Endothelial cell of umbilical vein (primary cell): ENCODE data around the gene TRIM32. TPM values are rescaled to one million over a fixed set of nuclear protein-coding genes. Genes with fewer than 3 reads are reported as not detected.

Source experiments
- BruUV-seq: library from RNA; stranded (reverse); fragments of 400-500 nt; replicated peaks from 2 replicates; lab custom pipeline; 2021; lab: Mats Ljungman, UMichigan
- CTCF ChIA-PET: fragments of 300-600, 350-600 bp; sonication (Branson Sonifier 250); formaldehyde crosslinking; loops from one replicate; lab custom pipeline; 2021; ENCODE audit warnings: antibody characterized with exemption, inconsistent platforms; lab: Charles Lee
- POLR2A ChIA-PET: fragments of 300-600, 350-600 bp; sonication (Branson Sonifier 250); formaldehyde crosslinking; loops from one replicate; lab custom pipeline; 2021; ENCODE audit warnings: antibody characterized with exemption, inconsistent platforms; lab: Charles Lee
- DNase-seq: peaks from one replicate; pipeline ENCODE4 v3.0.0-alpha.2; 2011; ENCODE audit warnings: low read depth, low spot score
- FAIRE-seq: peaks from 2 replicates; lab custom pipeline; 2011; peaks lifted over from hg19 to GRCh38; lab: Jason Lieb, UNC
- H2AFZ ChIP-seq: 2 replicates; pipeline ENCODE4 v1.6.0; 2012; ENCODE audit warnings: low read depth, low read length, control low read depth, inconsistent platforms
- H3K27ac ChIP-seq: 2 replicates; pipeline ENCODE4 v1.5.1; 2011; ENCODE audit warnings: low read depth, mild to moderate bottlenecking, control low read depth, low read length, moderate library complexity; ENCODE audit not compliant: insufficient read depth
- H3K27me3 ChIP-seq, 2 experiments: 2 replicates each; pipeline versions ENCODE4 v1.6.0 to v1.6.1; 2011; ENCODE audit warnings: low read length in 2 of 2, mixed read lengths in 1 of 2; ENCODE audit not compliant: control insufficient read depth in 2 of 2, insufficient read depth in 2 of 2
- H3K36me3 ChIP-seq, 2 experiments: 2 replicates in 1 of 2; 3 replicates in 1 of 2; pipeline ENCODE4 v1.5.1; 2011; ENCODE audit warnings: low read length in 2 of 2, mild to moderate bottlenecking in 1 of 2, moderate library complexity in 1 of 2; ENCODE audit not compliant: control insufficient read depth in 2 of 2, insufficient read depth in 2 of 2; ENCODE audit errors: extremely low read depth in 1 of 2
- H3K4me1 ChIP-seq: 3 replicates; pipeline ENCODE4 v1.5.1; 2011; ENCODE audit warnings: mild to moderate bottlenecking, low read length; ENCODE audit not compliant: control insufficient read depth, insufficient read depth; ENCODE audit errors: extremely low read depth
- H3K4me2 ChIP-seq: 2 replicates; pipeline ENCODE4 v1.6.1; 2011; ENCODE audit warnings: low read length, control low read depth, mixed read lengths; ENCODE audit not compliant: insufficient read depth
- H3K4me3 ChIP-seq, 3 experiments: fragments of 200-600 bp in 1 of 3; sonication (generic), shearing (Covaris generic) in 1 of 3; replicated peaks in 1 of 3; 2 replicates each; pipeline ENCODE4 v1.5.1; 2011 to 2016; ENCODE audit warnings: control low read depth in 3 of 3, low read length in 3 of 3, mild to moderate bottlenecking in 2 of 3, inconsistent platforms in 1 of 3, low read depth in 1 of 3, moderate library complexity in 1 of 3; ENCODE audit not compliant: insufficient read depth in 1 of 3
- H3K79me2 ChIP-seq: 2 replicates; pipeline ENCODE4 v1.6.0; 2012; ENCODE audit warnings: low read length, inconsistent platforms; ENCODE audit not compliant: control insufficient read depth, insufficient read depth
- H3K9ac ChIP-seq: replicated peaks from 2 replicates; pipeline ENCODE3; 2011; ENCODE audit warnings: low read length, control low read depth; ENCODE audit not compliant: insufficient read depth; ENCODE audit errors: extremely low read depth
- H3K9me1 ChIP-seq: replicated peaks from 3 replicates; pipeline ENCODE4 v1.6.0; 2011; ENCODE audit warnings: mild to moderate bottlenecking, low read length; ENCODE audit not compliant: control insufficient read depth, insufficient read depth; ENCODE audit errors: extremely low read depth
- H3K9me3 ChIP-seq: replicated peaks from 2 replicates; pipeline ENCODE4 v1.5.1; 2012; ENCODE audit warnings: low read length, inconsistent platforms; ENCODE audit not compliant: control insufficient read depth, insufficient read depth
- H4K20me1 ChIP-seq: replicated peaks from 2 replicates; pipeline ENCODE3; 2011; ENCODE audit warnings: mild to moderate bottlenecking, low read length; ENCODE audit not compliant: control insufficient read depth, insufficient read depth; ENCODE audit errors: extremely low read depth
- CTCF ChIP-seq, 2 donors: IDR thresholded peaks; 1 replicate in 1 of 2; 2 replicates in 1 of 2; pipeline ENCODE4 v1.5.1; 2011; ENCODE audit warnings: low read length in 2 of 2, mild to moderate bottlenecking in 2 of 2, moderate library complexity in 2 of 2, control low read depth in 1 of 2, inconsistent platforms in 1 of 2, low read depth in 1 of 2; ENCODE audit not compliant: insufficient read depth in 1 of 2; ENCODE audit errors: extremely low read depth in 1 of 2
- EZH2 ChIP-seq: IDR thresholded peaks from 2 replicates; pipeline ENCODE4 v1.6.1; 2012; ENCODE audit warnings: borderline replicate concordance, low read depth, mild to moderate bottlenecking, moderate library complexity, low read length, inconsistent platforms; ENCODE audit not compliant: severe bottlenecking
- FOS ChIP-seq: IDR thresholded peaks from 2 replicates; pipeline ENCODE4 v1.6.1; 2011; ENCODE audit warnings: mild to moderate bottlenecking, low read length, moderate library complexity, borderline replicate concordance; ENCODE audit not compliant: insufficient read depth
- GATA2 ChIP-seq: IDR thresholded peaks from 2 replicates; pipeline ENCODE4 v1.7.0; 2011; ENCODE audit warnings: low read depth, mild to moderate bottlenecking, moderate library complexity, mixed read lengths, low read length; ENCODE audit not compliant: insufficient read length, insufficient read depth
- JUN ChIP-seq: IDR thresholded peaks from 2 replicates; pipeline ENCODE4 v1.6.1; 2011; ENCODE audit warnings: borderline replicate concordance, low read depth; ENCODE audit not compliant: insufficient read length, insufficient read depth
- MAX ChIP-seq: IDR thresholded peaks from 2 replicates; pipeline ENCODE4 v1.6.1; 2011; ENCODE audit not compliant: insufficient read depth, insufficient read length
- MYC ChIP-seq: IDR thresholded peaks from one replicate; pipeline ENCODE4 v1.6.1; 2011; ENCODE audit warnings: mild to moderate bottlenecking, low read depth, low read length
- POLR2A ChIP-seq: IDR thresholded peaks from 2 replicates; pipeline ENCODE4 v1.6.1; 2012; ENCODE audit warnings: low read depth, mild to moderate bottlenecking, control low read depth, low read length
- POLR2AphosphoS5 ChIP-seq: IDR thresholded peaks from 2 replicates; pipeline ENCODE4 v1.6.1; 2012; ENCODE audit warnings: low read depth, mild to moderate bottlenecking, control low read depth, low read length, moderate library complexity; ENCODE audit not compliant: insufficient read depth
- dilution Hi-C: fragments of 300-500 bp; cut with MboI; formaldehyde crosslinking; loops from one replicate; pipeline ENCODE4 v1.15.0; 2019; ENCODE audit warnings: low sequenced_read_pairs; ENCODE audit not compliant: extremely low pct_ligation_motif_present
- intact Hi-C: fragments of 100-400 bp; cut with micrococcal nuclease; formaldehyde crosslinking; loops from one replicate; pipeline ENCODE4 v1.10.0; 2022
- polyA plus RNA-seq, 4 experiments: library from polyadenylated mRNA; depleted of rRNA in 3 of 4; stranded (reverse) in 3 of 4; unstranded in 1 of 4; fragments of >200 nt; gene quantifications; 2 replicates each; pipeline versions ENCODE4 v1.2.1 to v1.2.3, GENCODE V29; 2011 to 2012; ENCODE audit warnings: missing spikeins in 1 of 4
- total RNA-seq: library from RNA; stranded (reverse); gene quantifications from 2 replicates; pipeline ENCODE4 v1.2.3, GENCODE V29; 2021

TRIM32 gene
- total and polyA plus RNA-seq, 2 donors (not counting 3 experiments of a cell fraction or from before 2014, with no cell fraction given): 10.8 to 18.4 TPM

DNA sequence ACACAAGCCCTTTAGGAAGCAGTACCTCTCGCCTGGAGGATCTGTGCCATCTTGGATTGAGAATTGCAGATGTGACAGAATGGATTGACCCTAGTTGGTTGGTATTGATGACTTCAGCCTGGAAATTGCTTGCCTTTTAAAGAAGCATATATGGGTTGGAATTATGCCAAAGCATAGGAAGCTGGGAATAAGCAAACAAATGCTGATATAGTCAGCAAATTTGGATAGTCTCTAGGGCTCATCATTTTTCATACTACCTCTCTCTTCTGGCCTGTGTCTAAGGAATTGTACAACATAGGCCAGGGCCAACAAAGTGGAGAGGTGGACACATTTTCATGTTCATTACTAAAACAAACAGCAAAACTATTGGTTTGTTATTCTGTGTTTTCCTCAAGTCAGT lies 13.2 kb downstream of the TRIM32 start:
- ChIA-PET CTCF (interaction anchor here (1.2 kb wide), 1 partner anchor 37 kb away, joined by 3 read pairs; no protein-coding TSS in a partner anchor), POLR2A (no interaction called here)
- H3K27me3 ChIP-seq: no peaks in the 10 kb centered on the region
- intact Hi-C loops (no loop called here), dilution Hi-C loops (no loop called here)
- TF ChIP-seq MYC (no peak), CTCF (IDR thresholded peaks at IDR 0.05; ENCODE audit: extremely low read depth in 1 of 2, insufficient read depth in 1 of 2, low read depth in 1 of 2, low read length in 2 of 2) (no peak), JUN (no peak), EZH2 (no peak), FOS (no peak), POLR2A (no peak), GATA2 (no peak), POLR2AphosphoS5 (no peak), MAX (no peak)
- H3K4me2 ChIP-seq: no peak overlapping the region
- H3K9me1 ChIP-seq: no peaks in the 10 kb centered on the region
- no peak for FAIRE-seq
- no peak overlapping the region for H3K27ac ChIP-seq
- no peaks in the 10 kb centered on the region for H3K4me1 ChIP-seq
- DNase-seq: no peak
- no peak overlapping the region for H3K9ac ChIP-seq
- H3K9me3 ChIP-seq: no peaks in the 10 kb centered on the region
- H3K36me3 ChIP-seq: peaks cover 9 to 24% of the 10 kb centered on the region in 2 experiments
- H4K20me1 ChIP-seq: peaks cover 2% of the 10 kb centered on the region
- H2AFZ ChIP-seq: no peak overlapping the region
- peaks cover 13% of the 10 kb centered on the region for H3K79me2 ChIP-seq
- H3K4me3 ChIP-seq: no peak overlapping the region
- no TSS peak for BruUV-seq
